ENCODE data around the gene OBP2A. TPM values are rescaled to one million over a fixed set of nuclear protein-coding genes. Genes with fewer than 3 reads are reported as not detected.
A peak's percentile ranks its signal among the peaks of the same experiment; 100 is the strongest.
"Not testable (repeated sequence)": the region's sequence is repeated elsewhere in the genome, so short reads cannot be mapped to it uniquely, and the experiment has no call there.

OBP2A gene
- total RNA-seq, 5 donors from 2014 or later (not counting 1 experiment from before 2014, with no cell fraction given) = not detected

DNA sequence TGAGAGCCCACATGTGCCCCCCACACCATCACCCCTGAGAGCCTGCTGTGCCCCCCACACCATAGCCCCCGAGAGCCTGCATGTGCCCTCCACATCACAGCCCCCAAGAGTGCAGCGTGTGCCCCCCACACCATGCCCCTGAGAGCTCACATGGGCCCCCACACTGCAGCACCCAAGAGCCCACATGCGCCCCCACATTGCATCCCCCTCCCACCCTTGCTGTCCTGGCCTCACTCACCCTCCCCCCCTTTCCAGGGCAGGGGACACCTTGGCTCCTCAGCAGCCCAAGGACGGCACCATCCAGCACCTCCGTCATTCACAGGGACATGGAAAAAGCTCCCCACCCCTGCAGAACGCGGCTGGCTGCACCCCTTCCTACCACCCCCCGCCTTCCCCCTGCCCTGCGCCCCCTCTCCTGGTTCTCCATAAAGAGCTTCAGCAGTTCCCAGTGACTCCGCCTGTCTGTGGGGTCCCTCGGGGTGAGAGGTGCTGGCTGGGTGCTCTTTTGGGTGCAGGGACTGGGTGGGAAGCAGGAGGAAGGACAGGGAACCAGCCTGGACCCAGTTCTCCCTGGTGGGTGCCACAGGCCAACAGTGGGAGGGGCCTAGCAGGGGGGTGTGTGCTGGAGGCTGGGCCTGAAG is 19.7 kb upstream of the OBP2A start:
- DNase-seq (peak in 2 of 35 experiments; percentile 3 to 22), ATAC-seq (replicated peaks in 1 of 4) (no peak)
- no peaks in the 10 kb centered on the region for H3K36me3 ChIP-seq (ENCODE audit: control insufficient read depth in 2 of 2, extremely low read depth in 1 of 2, insufficient read depth in 1 of 2, low read length in 1 of 2)
- ChIA-PET POLR2A (no interaction called here), CTCF (interaction anchor here in 1 of 2 donors (0.6 kb wide), 1 partner anchor 36 kb away, joined by 5 read pairs; no protein-coding TSS in a partner anchor)
- WGBS (ENCODE audit: insufficient coverage) = 91% methylated on average over 5 of the region's 11 CpGs
- no peaks in the 10 kb centered on the region for H3K9me3 ChIP-seq
- H3K27me3 Mint-ChIP-seq = peaks cover 10 to 19% of the 10 kb centered on the region in 2 donors
- no peaks in the 10 kb centered on the region for H3K4me1 Mint-ChIP-seq
- H3K4me1 ChIP-seq (ENCODE audit: control insufficient read depth in 1 of 2, extremely low read depth in 1 of 2, insufficient read depth in 2 of 2, low read length in 2 of 2) = no peaks in the 10 kb centered on the region
- H3K27ac Mint-ChIP-seq = no peak overlapping the region
- H3K36me3 Mint-ChIP-seq = no peaks in the 10 kb centered on the region
- no peak overlapping the region for H3K27ac ChIP-seq (ENCODE audit: low read length)
- H3K27me3 ChIP-seq (replicated peaks in 1 of 2; ENCODE audit: control insufficient read depth in 2 of 2, extremely low read depth in 1 of 2, insufficient read depth in 2 of 2, low read length in 1 of 2) = peaks cover 0 to 45% of the 10 kb centered on the region in 2 experiments
- no peak overlapping the region for H3K4me3 ChIP-seq (ENCODE audit: control insufficient read depth in 1 of 2, extremely low read depth in 1 of 2, low read length in 1 of 2)
- no peaks in the 10 kb centered on the region for H3K9me3 Mint-ChIP-seq
- H3K4me3 Mint-ChIP-seq = no peak overlapping the region

DNA sequence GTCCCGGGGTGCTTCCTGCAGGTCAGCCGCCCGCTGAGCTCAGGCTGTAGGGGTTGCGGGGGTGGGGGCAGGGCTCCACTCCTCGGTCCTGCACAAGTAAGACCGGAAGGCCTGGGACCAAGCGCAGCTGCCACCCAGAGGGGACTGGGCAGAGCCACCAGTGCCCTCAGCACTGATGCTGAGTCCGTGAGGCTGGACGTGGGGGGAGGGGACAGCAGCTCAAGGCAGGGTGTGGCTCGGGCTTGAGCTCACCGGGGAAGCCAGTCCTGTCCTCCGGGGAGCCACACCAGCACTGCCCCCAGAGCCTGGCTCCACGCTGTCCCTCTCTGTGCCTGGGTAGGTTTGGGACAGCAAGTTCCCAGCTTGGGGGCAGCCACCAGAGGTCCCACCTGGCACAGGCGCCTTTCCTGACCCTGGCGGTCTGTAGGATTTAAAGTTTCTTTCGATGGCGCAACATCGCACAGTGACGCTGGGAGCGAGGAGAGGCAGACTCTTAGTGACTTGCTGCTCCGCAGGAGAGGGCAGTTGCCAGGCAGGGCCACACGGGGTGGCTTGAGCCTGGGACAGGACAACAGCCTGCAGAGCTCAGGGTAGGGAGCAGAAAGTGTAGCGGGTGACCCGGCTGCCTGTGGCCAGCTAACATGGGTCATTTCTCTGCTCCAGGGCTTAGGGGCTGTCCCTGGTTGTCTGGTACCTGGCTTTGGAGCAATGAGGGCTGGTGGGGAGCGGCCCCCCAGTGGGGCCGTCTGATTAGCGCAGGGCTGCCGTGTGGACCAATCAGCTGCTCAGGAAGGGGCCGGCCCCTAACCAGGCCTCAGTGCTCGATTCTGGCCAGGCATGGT is 19.0 kb upstream of the OBP2A start:
- peak in 2 of 35 experiments; percentile 10 to 17 for DNase-seq
- Mint-ChIP-seq H3K4me3 (no peak overlapping the region), H3K4me1 (no peaks in the 10 kb centered on the region), H3K36me3 (no peaks in the 10 kb centered on the region), H3K27ac (no peak overlapping the region), H3K27me3 (peaks cover 14 to 21% of the 10 kb centered on the region in 2 donors), H3K9me3 (no peaks in the 10 kb centered on the region)
- H3K27me3 ChIP-seq (replicated peaks in 1 of 2; ENCODE audit: control insufficient read depth in 2 of 2, extremely low read depth in 1 of 2, insufficient read depth in 2 of 2, low read length in 1 of 2) = peaks cover 0 to 41% of the 10 kb centered on the region in 2 experiments
- CTCF ChIA-PET = interaction anchor here in 1 of 2 donors (0.6 kb wide), 1 partner anchor 37 kb away, joined by 5 read pairs; no protein-coding TSS in a partner anchor
- H3K36me3 ChIP-seq (ENCODE audit: control insufficient read depth in 2 of 2, extremely low read depth in 1 of 2, insufficient read depth in 1 of 2, low read length in 1 of 2) = no peaks in the 10 kb centered on the region
- no peak for ATAC-seq (replicated peaks in 1 of 4)
- H3K4me3 ChIP-seq (ENCODE audit: control insufficient read depth in 1 of 2, extremely low read depth in 1 of 2, low read length in 1 of 2) = no peak overlapping the region
- no peaks in the 10 kb centered on the region for H3K4me1 ChIP-seq (ENCODE audit: control insufficient read depth in 1 of 2, extremely low read depth in 1 of 2, insufficient read depth in 2 of 2, low read length in 2 of 2)
- H3K27ac ChIP-seq (ENCODE audit: low read length) = no peak overlapping the region
- POLR2A ChIA-PET = no interaction called here
- no peaks in the 10 kb centered on the region for H3K9me3 ChIP-seq
- 78% methylated on average over 27 of the region's 30 CpGs for WGBS (ENCODE audit: insufficient coverage)

DNA sequence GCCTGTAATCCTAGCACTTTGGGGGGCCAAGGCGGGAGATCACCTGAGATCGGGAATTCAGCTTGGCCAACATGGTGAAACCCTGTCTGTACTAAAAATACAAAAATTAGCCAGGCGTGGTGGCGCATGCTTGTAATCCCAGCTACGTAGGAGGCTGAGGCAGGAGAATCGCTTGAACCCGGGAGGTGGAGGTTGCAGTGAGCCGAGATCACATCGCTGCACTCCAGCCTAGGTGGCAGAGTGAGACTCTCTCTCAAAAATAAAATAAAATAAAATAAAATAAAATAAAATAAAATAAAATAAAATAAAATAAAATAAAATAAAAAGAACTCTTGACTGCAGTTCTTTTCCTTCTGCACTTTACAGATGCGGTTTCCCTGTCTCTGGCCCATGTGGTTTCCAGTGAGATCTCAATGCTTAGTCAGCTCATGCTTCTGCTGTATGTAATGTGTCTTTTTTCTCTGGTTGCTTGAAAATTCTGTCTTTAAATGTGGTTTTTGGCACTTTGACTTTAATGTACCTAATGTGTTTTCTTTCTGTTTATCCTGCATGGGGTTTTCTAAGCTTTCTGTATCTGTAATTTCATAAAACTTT is 17.0 kb upstream of the OBP2A start:
- H3K27me3 ChIP-seq (replicated peaks in 1 of 2; ENCODE audit: control insufficient read depth in 2 of 2, extremely low read depth in 1 of 2, insufficient read depth in 2 of 2, low read length in 1 of 2) = peaks cover 0 to 30% of the 10 kb centered on the region in 2 experiments
- H3K9me3 ChIP-seq; H3K4me1 Mint-ChIP-seq; H3K36me3 ChIP-seq (ENCODE audit: control insufficient read depth in 2 of 2, extremely low read depth in 1 of 2, insufficient read depth in 1 of 2, low read length in 1 of 2); H3K9me3 Mint-ChIP-seq; H3K4me3 Mint-ChIP-seq; H3K27ac ChIP-seq (ENCODE audit: low read length); H3K4me3 ChIP-seq (ENCODE audit: control insufficient read depth in 1 of 2, extremely low read depth in 1 of 2, low read length in 1 of 2); H3K36me3 Mint-ChIP-seq; H3K27ac Mint-ChIP-seq; POLR2A ChIA-PET; CTCF ChIA-PET; ATAC-seq (replicated peaks in 1 of 4); H3K4me1 ChIP-seq (ENCODE audit: control insufficient read depth in 1 of 2, extremely low read depth in 1 of 2, insufficient read depth in 2 of 2, low read length in 2 of 2): not testable (repeated sequence)
- WGBS (ENCODE audit: insufficient coverage) = 76% methylated on average over 2 of the region's 10 CpGs
- DNase-seq = peak in 1 of 35 experiments; percentile 7
- peaks cover 14 to 18% of the 10 kb centered on the region in 2 donors for H3K27me3 Mint-ChIP-seq

DNA sequence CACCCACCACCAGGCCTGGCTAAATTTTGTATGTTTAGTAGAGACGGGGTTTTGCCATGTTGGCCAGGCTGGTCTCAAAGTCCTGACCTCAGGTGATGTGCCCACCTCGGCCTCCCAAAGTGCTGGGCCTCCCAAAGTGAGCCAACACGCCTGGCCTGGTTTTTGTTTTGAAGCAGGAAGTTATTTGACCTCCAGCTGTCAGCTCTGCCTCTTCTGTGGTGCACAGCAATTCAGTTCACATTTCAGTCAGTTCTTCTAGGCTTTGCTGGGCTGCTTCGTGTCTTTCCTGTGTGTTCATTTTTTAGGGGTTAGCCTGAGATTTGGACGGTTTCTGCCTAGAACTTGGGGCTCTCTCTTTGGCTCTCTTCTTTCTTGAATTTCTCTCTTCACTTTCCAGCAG is 15.8 kb upstream of the OBP2A start:
- Mint-ChIP-seq H3K9me3 (no peaks in the 10 kb centered on the region), H3K36me3 (no peaks in the 10 kb centered on the region), H3K4me1 (no peaks in the 10 kb centered on the region), H3K4me3 (no peak overlapping the region), H3K27ac (no peak overlapping the region), H3K27me3 (peaks cover 20 to 24% of the 10 kb centered on the region in 2 donors)
- H3K27ac ChIP-seq (ENCODE audit: low read length) = no peak overlapping the region
- DNase-seq (no peak), ATAC-seq (replicated peaks in 1 of 4) (no peak)
- no peaks in the 10 kb centered on the region for H3K9me3 ChIP-seq
- ChIA-PET POLR2A (no interaction called here), CTCF (no interaction called here)
- H3K36me3 ChIP-seq (ENCODE audit: control insufficient read depth in 2 of 2, extremely low read depth in 1 of 2, insufficient read depth in 1 of 2, low read length in 1 of 2) = no peaks in the 10 kb centered on the region
- H3K27me3 ChIP-seq (replicated peaks in 1 of 2; ENCODE audit: control insufficient read depth in 2 of 2, extremely low read depth in 1 of 2, insufficient read depth in 2 of 2, low read length in 1 of 2) = peaks cover 0 to 25% of the 10 kb centered on the region in 2 experiments
- H3K4me1 ChIP-seq (ENCODE audit: control insufficient read depth in 1 of 2, extremely low read depth in 1 of 2, insufficient read depth in 2 of 2, low read length in 2 of 2) = no peaks in the 10 kb centered on the region
- H3K4me3 ChIP-seq (ENCODE audit: control insufficient read depth in 1 of 2, extremely low read depth in 1 of 2, low read length in 1 of 2) = no peak overlapping the region
- WGBS (ENCODE audit: insufficient coverage) = 63% methylated on average over 3 of the region's 5 CpGs

DNA sequence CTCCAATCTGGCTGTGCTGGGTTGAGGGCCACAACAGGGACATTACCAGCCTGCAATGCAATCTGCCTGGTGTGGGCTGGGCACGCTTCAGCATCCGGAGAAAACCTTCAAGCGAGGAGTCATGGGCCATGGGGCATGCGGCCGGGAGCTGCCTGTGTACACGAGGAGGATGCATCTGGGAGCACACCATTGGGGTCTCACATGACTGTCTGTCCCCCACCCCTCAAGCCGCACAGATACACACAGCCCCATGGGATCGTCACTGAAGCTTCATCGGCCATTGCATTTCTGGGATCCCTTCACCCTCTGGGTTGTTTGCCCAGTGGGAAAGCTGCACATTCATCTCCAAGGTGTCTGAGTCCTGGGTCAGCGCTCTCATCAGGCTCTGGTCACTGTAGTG is 14.8 kb upstream of the OBP2A start:
- H3K4me1 Mint-ChIP-seq = no peaks in the 10 kb centered on the region
- peak in 1 of 35 experiments; percentile 17 for DNase-seq

DNA sequence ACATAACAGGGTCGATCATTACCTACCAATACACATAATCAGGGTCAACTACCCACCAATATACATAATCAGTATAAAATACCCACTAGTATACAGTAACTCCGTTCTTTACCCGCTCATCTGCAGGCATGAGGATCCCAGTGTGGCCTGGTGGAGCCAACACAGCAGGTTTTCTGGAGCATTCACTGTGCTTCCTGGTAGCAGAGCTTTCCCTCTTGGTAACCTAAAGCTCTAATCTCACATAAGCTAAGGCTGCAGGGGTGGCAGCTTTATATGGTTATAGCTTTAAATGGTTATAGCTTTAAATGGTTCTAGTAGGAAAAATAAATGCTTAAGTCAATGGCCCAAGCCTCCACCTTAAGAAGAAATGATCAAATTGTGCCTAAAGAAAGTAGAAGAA is 12.8 kb upstream of the OBP2A start:
- DNase-seq (no peak), ATAC-seq (replicated peaks in 1 of 4) (no peak)
- H3K4me3 Mint-ChIP-seq = no peak overlapping the region
- H3K27me3 ChIP-seq (replicated peaks in 1 of 2; ENCODE audit: control insufficient read depth in 2 of 2, extremely low read depth in 1 of 2, insufficient read depth in 2 of 2, low read length in 1 of 2) = peaks cover 0 to 17% of the 10 kb centered on the region in 2 experiments
- H3K9me3 ChIP-seq = no peaks in the 10 kb centered on the region
- H3K27ac ChIP-seq (ENCODE audit: low read length) = no peak overlapping the region
- no peaks in the 10 kb centered on the region for H3K4me1 Mint-ChIP-seq
- ChIA-PET CTCF (no interaction called here), POLR2A (no interaction called here)
- peaks cover 25 to 26% of the 10 kb centered on the region in 2 donors for H3K27me3 Mint-ChIP-seq
- H3K36me3 ChIP-seq (ENCODE audit: control insufficient read depth in 2 of 2, extremely low read depth in 1 of 2, insufficient read depth in 1 of 2, low read length in 1 of 2) = no peaks in the 10 kb centered on the region
- no peaks in the 10 kb centered on the region for H3K36me3 Mint-ChIP-seq
- WGBS (ENCODE audit: insufficient coverage) = 87% methylated on average over 3 of the region's 3 CpGs
- no peaks in the 10 kb centered on the region for H3K4me1 ChIP-seq (ENCODE audit: control insufficient read depth in 1 of 2, extremely low read depth in 1 of 2, insufficient read depth in 2 of 2, low read length in 2 of 2)
- H3K27ac Mint-ChIP-seq = no peak overlapping the region
- H3K4me3 ChIP-seq (ENCODE audit: control insufficient read depth in 1 of 2, extremely low read depth in 1 of 2, low read length in 1 of 2) = no peak overlapping the region
- H3K9me3 Mint-ChIP-seq = no peaks in the 10 kb centered on the region

More for the DNA sequence above, 14.8 kb upstream of the OBP2A start:
- no peak overlapping the region for H3K4me3 Mint-ChIP-seq
- no peak overlapping the region for H3K27ac Mint-ChIP-seq
- H3K9me3 Mint-ChIP-seq = no peaks in the 10 kb centered on the region
- H3K36me3 Mint-ChIP-seq = no peaks in the 10 kb centered on the region
- H3K9me3 ChIP-seq = no peaks in the 10 kb centered on the region
- H3K27ac ChIP-seq (ENCODE audit: low read length) = no peak overlapping the region
- H3K27me3 ChIP-seq (replicated peaks in 1 of 2; ENCODE audit: control insufficient read depth in 2 of 2, extremely low read depth in 1 of 2, insufficient read depth in 2 of 2, low read length in 1 of 2) = peaks cover 0 to 25% of the 10 kb centered on the region in 2 experiments
- POLR2A ChIA-PET = no interaction called here
- no peaks in the 10 kb centered on the region for H3K36me3 ChIP-seq (ENCODE audit: control insufficient read depth in 2 of 2, extremely low read depth in 1 of 2, insufficient read depth in 1 of 2, low read length in 1 of 2)
- CTCF ChIA-PET = no interaction called here
- no peaks in the 10 kb centered on the region for H3K4me1 ChIP-seq (ENCODE audit: control insufficient read depth in 1 of 2, extremely low read depth in 1 of 2, insufficient read depth in 2 of 2, low read length in 2 of 2)
- peaks cover 19 to 20% of the 10 kb centered on the region in 2 donors for H3K27me3 Mint-ChIP-seq
- H3K4me3 ChIP-seq (ENCODE audit: control insufficient read depth in 1 of 2, extremely low read depth in 1 of 2, low read length in 1 of 2) = no peak overlapping the region
- no peak for ATAC-seq (replicated peaks in 1 of 4)
- WGBS (ENCODE audit: insufficient coverage) = 88% methylated on average over 10 of the region's 10 CpGs
